Spleen (tissue), 11 donors: ENCODE data around the gene SH3BGRL2. TPM values are rescaled to one million over a fixed set of nuclear protein-coding genes. Genes with fewer than 3 reads are reported as not detected.

Source experiments
- DNase-seq: peaks from one replicate; pipeline ENCODE4 v3.0.0-alpha.2; 2020
- H3K27ac ChIP-seq, 8 donors: fragments of 200-600 bp; sonication (generic) in 7 of 8; 1 replicate in 4 of 8; 2 replicates in 4 of 8; pipeline versions ENCODE4 v1.5.0 to v1.8.0; 2016 to 2021; ENCODE audit warnings: inconsistent platforms in 4 of 8, mild to moderate bottlenecking in 4 of 8, moderate library complexity in 1 of 8
- H3K27me3 ChIP-seq, 7 donors: fragments of 200-600 bp; sonication (generic) in 6 of 7; replicated peaks in 1 of 7; 1 replicate in 4 of 7; 2 replicates in 3 of 7; pipeline versions ENCODE4 v1.5.0 to v1.8.0; 2016 to 2021; ENCODE audit warnings: inconsistent platforms in 3 of 7, mild to moderate bottlenecking in 1 of 7
- H3K36me3 ChIP-seq, 6 donors: fragments of 200-600 bp; sonication (generic) in 5 of 6; 1 replicate in 4 of 6; 2 replicates in 2 of 6; pipeline versions ENCODE4 v1.5.0 to v1.8.0; 2016 to 2021; ENCODE audit warnings: inconsistent platforms in 2 of 6
- H3K4me1 ChIP-seq, 6 donors: fragments of 200-600 bp; sonication (generic) in 5 of 6; 1 replicate in 3 of 6; 2 replicates in 3 of 6; pipeline versions ENCODE4 v1.5.0 to v1.8.0; 2016 to 2021; ENCODE audit warnings: inconsistent platforms in 3 of 6
- H3K4me3 ChIP-seq, 8 donors: fragments of 200-600 bp; sonication (generic) in 7 of 8; 1 replicate in 4 of 8; 2 replicates in 4 of 8; pipeline versions ENCODE4 v1.5.0 to v1.8.0; 2016 to 2021; ENCODE audit warnings: inconsistent platforms in 4 of 8, mild to moderate bottlenecking in 4 of 8, moderate library complexity in 2 of 8
- H3K9me3 ChIP-seq, 8 donors: fragments of 200-600 bp; sonication (generic) in 7 of 8; 1 replicate in 4 of 8; 2 replicates in 4 of 8; pipeline versions ENCODE4 v1.5.0 to v1.8.0; 2016 to 2021; ENCODE audit warnings: inconsistent platforms in 4 of 8
- POLR2A ChIP-seq, 3 donors: fragments of 450-650 bp; IDR thresholded peaks; one replicate each; pipeline ENCODE4 v1.5.1; 2017; ENCODE audit warnings: antibody characterized with exemption in 3 of 3, mild to moderate bottlenecking in 1 of 3
- POLR2AphosphoS5 ChIP-seq, 3 donors: sonication (generic); formaldehyde crosslinking; IDR thresholded peaks; one replicate each; pipeline ENCODE4 v1.5.1; 2017; ENCODE audit warnings: antibody characterized with exemption in 3 of 3
- WGBS, 5 donors: extraction: QIAGEN DNeasy Blood & Tissue Kit in 3 of 5; methylation state at CpG; one replicate each; pipeline versions ENCODE4 v1.1.5 to v1.1.7; 2013 to 2018; 5-methylcytosine and 5-hydroxymethylcytosine counted together
- intact Hi-C: fragments of 100-400 bp; cut with DNase I; formaldehyde crosslinking; loops from one replicate; pipeline ENCODE4 v1.15.0; 2023; ENCODE audit warnings: low total_unique reads
- polyA plus RNA-seq, 3 donors: library from polyadenylated mRNA; stranded (reverse); fragments of 200-250 nt; gene quantifications; one replicate each; pipeline ENCODE4 v1.2.1, GENCODE V29; 2013
- total RNA-seq, 7 donors: library from RNA; depleted of rRNA in 3 of 7; stranded (reverse); fragments of >200 nt in 3 of 7; fragmentation: NEBNext Ultra II Directional in 4 of 7; extraction: Animal tissue kit (Norgen Biotek cat#: 25700) in 4 of 7; gene quantifications; one replicate each; pipeline versions ENCODE4 v1.1.0 to v1.2.1, GENCODE V29; 2016 to 2021
- TF ChIP-seq, protein P1 (sequence below), 11 experiments: fragments of 200-600 bp in 7 of 11; fragments of 450-650 bp in 4 of 11; sonication (generic) in 4 of 11; IDR thresholded peaks in 8 of 11; conservative IDR thresholded peaks in 3 of 11; 1 replicate in 7 of 11; 2 replicates in 4 of 11; pipeline versions ENCODE4 v1.4.0 to v1.8.0; 2016 to 2021; ENCODE audit warnings: antibody characterized with exemption in 11 of 11, inconsistent platforms in 4 of 11, mild to moderate bottlenecking in 1 of 11
- donor health status: healthy with polysubstance abuse.
- donor health status: DM: no; HTN: no; CAD: no; lungs with moderate emphysema.
- donor health status: DM: no; HTN: no; CAD: no.
- donor health status: Bipolar disorder and iron deficiency.
- donor health status: healthy.
- donor health status: DM: no; HTN: no; CAD: no.
- donor health status: DM: yes; HTN: yes; CAD: no.

Gene SH3BGRL2
- total and polyA plus RNA-seq, 10 donors: 1.8 to 24.6 (median 10.9) TPM

DNA sequence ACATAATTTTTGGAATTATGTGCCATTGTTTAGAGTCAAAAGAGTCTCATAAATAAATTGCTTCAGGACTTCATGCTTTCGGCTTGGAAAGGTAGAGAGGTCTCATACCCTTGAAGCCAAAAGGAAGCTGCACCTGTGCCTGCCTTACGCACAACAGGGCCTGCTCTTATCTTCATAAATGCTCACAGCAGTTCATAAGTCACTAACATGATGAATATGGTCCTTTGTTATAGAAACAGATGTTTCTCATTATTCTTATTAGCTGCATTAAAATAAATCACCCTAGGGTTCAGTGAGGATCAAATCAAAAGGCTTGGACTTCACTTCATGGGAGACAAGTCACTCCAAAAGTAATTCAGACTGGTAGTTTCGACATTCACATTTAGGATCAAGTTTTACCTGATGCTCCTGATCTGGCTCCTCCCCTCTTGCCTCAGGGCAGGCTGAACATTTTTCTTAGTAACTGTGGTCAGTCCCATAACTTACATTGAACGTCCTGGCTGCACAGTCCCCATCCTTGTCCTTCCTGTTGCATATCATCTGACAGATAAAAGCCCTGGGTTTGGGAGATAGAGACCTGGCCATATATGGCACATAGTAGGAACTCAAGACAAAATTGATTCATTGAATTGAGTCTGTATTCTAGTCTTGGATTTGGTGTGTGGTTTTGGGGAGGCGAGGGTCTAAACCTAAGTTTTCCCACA, 20.7 kb upstream of the SH3BGRL2 start:
- TF ChIP-seq, protein P1, sequence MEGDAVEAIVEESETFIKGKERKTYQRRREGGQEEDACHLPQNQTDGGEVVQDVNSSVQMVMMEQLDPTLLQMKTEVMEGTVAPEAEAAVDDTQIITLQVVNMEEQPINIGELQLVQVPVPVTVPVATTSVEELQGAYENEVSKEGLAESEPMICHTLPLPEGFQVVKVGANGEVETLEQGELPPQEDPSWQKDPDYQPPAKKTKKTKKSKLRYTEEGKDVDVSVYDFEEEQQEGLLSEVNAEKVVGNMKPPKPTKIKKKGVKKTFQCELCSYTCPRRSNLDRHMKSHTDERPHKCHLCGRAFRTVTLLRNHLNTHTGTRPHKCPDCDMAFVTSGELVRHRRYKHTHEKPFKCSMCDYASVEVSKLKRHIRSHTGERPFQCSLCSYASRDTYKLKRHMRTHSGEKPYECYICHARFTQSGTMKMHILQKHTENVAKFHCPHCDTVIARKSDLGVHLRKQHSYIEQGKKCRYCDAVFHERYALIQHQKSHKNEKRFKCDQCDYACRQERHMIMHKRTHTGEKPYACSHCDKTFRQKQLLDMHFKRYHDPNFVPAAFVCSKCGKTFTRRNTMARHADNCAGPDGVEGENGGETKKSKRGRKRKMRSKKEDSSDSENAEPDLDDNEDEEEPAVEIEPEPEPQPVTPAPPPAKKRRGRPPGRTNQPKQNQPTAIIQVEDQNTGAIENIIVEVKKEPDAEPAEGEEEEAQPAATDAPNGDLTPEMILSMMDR (IDR thresholded peaks at IDR 0.05 in 8 of 11, conservative IDR thresholded peaks at IDR 0.05 in 3 of 11): no peak
- TF ChIP-seq POLR2AphosphoS5 (IDR thresholded peaks at IDR 0.05) (no peak), POLR2A (IDR thresholded peaks at IDR 0.05) (no peak)
- H3K27me3 ChIP-seq: no peaks in the 10 kb centered on the region
- H3K4me3 ChIP-seq: no peak overlapping the region
- DNase-seq: no peak
- 53 to 86% (median 76%) methylated on average over 5 of the region's 5 CpGs for WGBS, 5 donors
- intact Hi-C loops: no loop called here
- no peak overlapping the region for H3K27ac ChIP-seq
- no peaks in the 10 kb centered on the region for H3K36me3 ChIP-seq
- H3K9me3 ChIP-seq: no peaks in the 10 kb centered on the region
- H3K4me1 ChIP-seq: no peaks in the 10 kb centered on the region

- 85 to 95% (median 93%) methylated on average over 2 of the region's 2 CpGs for whole genome bisulfite sequencing, 5 donors
- intact Hi-C loops: no loop called here
- H3K36me3 ChIP-seq: no peaks in the 10 kb centered on the region
These were observed 18.7 kb upstream of the SH3BGRL2 start for GRCh38 chr6:79612457-79612856.

DNA sequence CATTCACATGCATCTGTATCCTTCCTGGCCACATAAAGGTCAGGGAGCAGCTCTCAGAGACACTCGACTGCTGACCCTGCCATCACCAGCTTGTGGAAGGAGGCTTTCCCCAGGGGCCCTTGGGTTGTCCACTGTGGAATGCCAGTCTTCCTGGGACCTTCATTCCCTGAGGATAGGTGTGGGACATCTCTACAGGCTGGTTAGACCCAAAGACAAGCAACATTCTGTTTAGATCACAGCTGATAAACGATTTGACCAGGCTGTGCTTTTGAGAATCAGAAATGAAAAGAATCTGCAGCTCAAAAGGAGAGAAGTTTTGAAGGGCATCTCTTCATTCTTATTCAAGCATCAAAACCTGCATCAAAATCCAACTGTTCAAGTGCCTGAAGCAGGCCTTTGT, 18.2 kb upstream of the SH3BGRL2 start:
- WGBS, 5 donors: 69 to 93% (median 77%) methylated on average over 2 of the region's 2 CpGs
- H3K36me3 ChIP-seq: no peaks in the 10 kb centered on the region
- H3K27me3 ChIP-seq: no peaks in the 10 kb centered on the region
- H3K4me3 ChIP-seq: no peak overlapping the region
- no peak for DNase-seq
- no peaks in the 10 kb centered on the region for H3K9me3 ChIP-seq
- no peak overlapping the region for H3K27ac ChIP-seq
- intact Hi-C loops: no loop called here
- TF ChIP-seq POLR2A (IDR thresholded peaks at IDR 0.05) (no peak), POLR2AphosphoS5 (IDR thresholded peaks at IDR 0.05) (no peak)
- H3K4me1 ChIP-seq: no peaks in the 10 kb centered on the region

More at GRCh38 chr6:79612457-79612856, 18.7 kb upstream of the SH3BGRL2 start:
- no peak for TF ChIP-seq POLR2A (IDR thresholded peaks at IDR 0.05)
- no peak for TF ChIP-seq POLR2AphosphoS5 (IDR thresholded peaks at IDR 0.05)
- TF ChIP-seq, protein P1 (IDR thresholded peaks at IDR 0.05 in 8 of 11, conservative IDR thresholded peaks at IDR 0.05 in 3 of 11): no peak
- H3K4me1 ChIP-seq: no peaks in the 10 kb centered on the region
- H3K4me3 ChIP-seq: no peak overlapping the region
- no peak overlapping the region for H3K27ac ChIP-seq
- H3K27me3 ChIP-seq: no peaks in the 10 kb centered on the region
- DNase-seq: no peak
- H3K9me3 ChIP-seq: no peaks in the 10 kb centered on the region

GRCh38 chr6:79613912-79614311, 17.2 kb upstream of the SH3BGRL2 start:
- Histone ChIP-seq H3K27me3 (no peaks in the 10 kb centered on the region), H3K4me1 (no peaks in the 10 kb centered on the region), H3K9me3 (no peaks in the 10 kb centered on the region), H3K36me3 (no peaks in the 10 kb centered on the region), H3K27ac (no peak overlapping the region), H3K4me3 (no peak overlapping the region)
- no peak for DNase-seq
- WGBS, 5 donors: 82 to 89% (median 85%) methylated on average over 6 of the region's 6 CpGs
- intact Hi-C loops: no loop called here
- no peak for TF ChIP-seq POLR2A (IDR thresholded peaks at IDR 0.05)
- TF ChIP-seq POLR2AphosphoS5 (IDR thresholded peaks at IDR 0.05): no peak
- TF ChIP-seq, protein P1 (IDR thresholded peaks at IDR 0.05 in 8 of 11, conservative IDR thresholded peaks at IDR 0.05 in 3 of 11): no peak
